HEK293T (cell line): ENCODE data around the gene MUC5B.

ENCODE experiments used
- ARNT ChIP-seq: fragments of 450-650 bp; IDR thresholded peaks from 2 replicates; pipeline ENCODE4 v1.6.1; 2017; ENCODE audit warnings: mild to moderate bottlenecking
- BHLHE40 ChIP-seq: fragments of 450-650 bp; IDR thresholded peaks from 2 replicates; pipeline ENCODE4 v1.6.1; 2016; ENCODE audit warnings: mild to moderate bottlenecking, moderate library complexity, borderline replicate concordance
- CTBP1 ChIP-seq: fragments of 450-650 bp; IDR thresholded peaks from 2 replicates; pipeline ENCODE4 v1.6.1; 2016; ENCODE audit warnings: borderline replicate concordance
- ELF4 ChIP-seq: fragments of 450-650 bp; IDR thresholded peaks from 2 replicates; pipeline ENCODE4 v1.6.1; 2017; ENCODE audit warnings: antibody characterized with exemption
- FOXK2 ChIP-seq: fragments of 450-650 bp; IDR thresholded peaks from 2 replicates; pipeline ENCODE4 v1.6.1; 2016; ENCODE audit warnings: mild to moderate bottlenecking
- FOXM1 ChIP-seq: fragments of 450-650 bp; IDR thresholded peaks from 2 replicates; pipeline ENCODE4 v1.6.1; 2017; ENCODE audit warnings: mild to moderate bottlenecking, borderline replicate concordance
- L3MBTL2 ChIP-seq: fragments of 450-650 bp; conservative IDR thresholded peaks from 2 replicates; pipeline ENCODE4 v1.6.1; 2016; ENCODE audit warnings: mild to moderate bottlenecking
- LEF1 ChIP-seq: fragments of 450-650 bp; IDR thresholded peaks from 2 replicates; pipeline ENCODE4 v1.6.1; 2017; ENCODE audit warnings: mild to moderate bottlenecking, borderline replicate concordance
- NFRKB ChIP-seq: fragments of 450-650 bp; IDR thresholded peaks from 2 replicates; pipeline ENCODE4 v1.6.1; 2016; ENCODE audit warnings: mild to moderate bottlenecking, moderate library complexity
- SP1 ChIP-seq: fragments of 450-650 bp; IDR thresholded peaks from 2 replicates; pipeline ENCODE4 v1.6.1; 2017
- SUZ12 ChIP-seq: fragments of 450-650 bp; IDR thresholded peaks from 2 replicates; pipeline ENCODE4 v1.6.1; 2016; ENCODE audit warnings: mild to moderate bottlenecking
- ZNF384 ChIP-seq: fragments of 450-650 bp; IDR thresholded peaks from 2 replicates; pipeline ENCODE4 v1.6.1; 2016

DNA sequence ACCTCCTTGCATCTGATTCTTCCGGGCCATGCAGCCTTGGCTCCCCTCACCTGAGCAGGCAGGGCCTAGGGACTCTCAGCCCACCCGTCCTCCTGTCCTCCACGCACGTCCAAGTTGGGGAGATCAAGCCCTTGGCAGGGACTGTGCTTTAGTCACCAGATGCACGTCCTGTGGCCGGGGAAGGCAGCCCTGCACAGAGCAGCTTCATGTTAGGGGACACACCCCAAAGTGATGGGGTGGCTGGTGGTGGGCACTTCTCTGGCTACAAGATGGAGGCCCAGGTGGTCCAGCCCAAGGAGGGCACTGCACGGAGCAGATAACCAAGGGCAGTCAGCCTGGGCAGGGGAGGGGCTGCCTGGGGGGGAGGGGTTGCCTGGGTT lies 1.2 kb downstream of the MUC5B start:
- TF ChIP-seq ARNT (no peak), ZNF384 (no peak), LEF1 (no peak), SP1 (no peak), FOXK2 (no peak), L3MBTL2 (no peak), BHLHE40 (no peak), CTBP1 (no peak), ELF4 (no peak), NFRKB (no peak), SUZ12 (no peak), FOXM1 (no peak)
